ENCODE data around the gene MMP24.

MMP24 gene

DNA sequence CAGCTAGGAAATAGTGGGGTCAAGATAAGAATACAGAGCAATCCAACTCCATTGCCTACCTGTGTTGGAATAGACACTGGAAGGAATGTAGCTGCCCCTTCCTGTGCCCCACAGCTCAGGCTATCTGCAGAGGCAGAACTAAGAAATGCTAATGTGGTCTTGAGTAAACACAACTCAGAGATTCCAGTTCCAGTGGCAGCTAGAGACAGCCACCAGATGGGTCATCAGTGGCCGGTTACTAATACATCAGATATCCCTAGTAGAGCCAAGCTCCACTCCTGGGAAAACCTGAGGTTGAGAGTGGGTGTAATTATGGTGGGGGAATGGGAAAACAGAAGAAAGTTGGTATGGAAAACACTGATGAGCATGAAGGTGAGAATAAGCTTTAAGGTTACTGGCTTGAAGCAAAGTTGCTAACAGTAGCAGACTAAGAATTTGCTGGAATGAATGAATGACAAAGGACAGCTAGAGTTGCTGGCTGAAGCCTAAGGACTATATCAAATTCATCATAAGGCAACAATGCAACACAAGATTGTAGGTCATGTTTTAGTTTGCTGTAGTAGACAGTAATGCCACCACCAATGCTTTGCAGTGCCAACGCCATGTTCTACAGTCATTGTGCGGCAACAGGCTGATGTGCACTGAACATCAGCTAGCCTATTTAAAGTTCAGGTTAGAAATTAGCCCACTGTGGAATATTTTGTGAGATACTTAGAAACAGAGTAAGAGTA is 94.1 kb downstream of the MMP24 start:
- ATAC-seq (replicated peaks; ENCODE audit: extremely low read depth, poor library complexity, severe bottlenecking), result no peak
- no peaks in the 10 kb centered on the region for H3K36me3 Mint-ChIP-seq (ENCODE audit: insufficient read depth)
- no peak overlapping the region for H3K4me3 Mint-ChIP-seq
- DNase-seq (ENCODE audit: low spot score in 2 of 2), result no peak
- no peaks in the 10 kb centered on the region for H3K9me3 Mint-ChIP-seq
- peaks cover 13% of the 10 kb centered on the region for H3K4me1 Mint-ChIP-seq
- H3K27ac Mint-ChIP-seq (ENCODE audit: low read depth), result no peak overlapping the region
- H3K27me3 Mint-ChIP-seq, result no peaks in the 10 kb centered on the region

DNA sequence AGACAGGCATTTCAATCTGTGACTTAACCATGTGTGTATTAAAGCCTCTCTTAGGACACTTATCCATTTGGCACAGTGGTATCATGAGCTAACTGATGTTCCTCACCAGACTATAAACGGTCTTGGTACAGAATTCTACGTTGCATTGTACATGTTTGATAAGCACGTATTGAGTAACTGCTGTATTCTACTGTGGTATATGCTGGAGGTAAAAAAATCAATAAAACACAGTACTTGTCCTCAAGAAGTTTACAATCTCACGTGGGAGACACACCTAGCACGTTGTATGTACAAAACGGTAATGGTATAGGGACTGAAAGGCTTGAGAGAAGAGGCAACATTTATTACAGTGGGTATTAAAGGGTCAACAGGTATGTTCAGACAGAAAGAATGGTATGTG is 98.9 kb downstream of the MMP24 start:
- H3K9me3 Mint-ChIP-seq, result no peaks in the 10 kb centered on the region
- ATAC-seq (replicated peaks; ENCODE audit: extremely low read depth, poor library complexity, severe bottlenecking), result no peak
- H3K27me3 Mint-ChIP-seq, result no peaks in the 10 kb centered on the region
- H3K36me3 Mint-ChIP-seq (ENCODE audit: insufficient read depth), result peaks cover 2% of the 10 kb centered on the region
- H3K27ac Mint-ChIP-seq (ENCODE audit: low read depth), result no peak overlapping the region
- DNase-seq (ENCODE audit: low spot score in 2 of 2), result no peak
- peaks cover 8% of the 10 kb centered on the region for H3K4me1 Mint-ChIP-seq
- H3K4me3 Mint-ChIP-seq, result no peak overlapping the region

DNA sequence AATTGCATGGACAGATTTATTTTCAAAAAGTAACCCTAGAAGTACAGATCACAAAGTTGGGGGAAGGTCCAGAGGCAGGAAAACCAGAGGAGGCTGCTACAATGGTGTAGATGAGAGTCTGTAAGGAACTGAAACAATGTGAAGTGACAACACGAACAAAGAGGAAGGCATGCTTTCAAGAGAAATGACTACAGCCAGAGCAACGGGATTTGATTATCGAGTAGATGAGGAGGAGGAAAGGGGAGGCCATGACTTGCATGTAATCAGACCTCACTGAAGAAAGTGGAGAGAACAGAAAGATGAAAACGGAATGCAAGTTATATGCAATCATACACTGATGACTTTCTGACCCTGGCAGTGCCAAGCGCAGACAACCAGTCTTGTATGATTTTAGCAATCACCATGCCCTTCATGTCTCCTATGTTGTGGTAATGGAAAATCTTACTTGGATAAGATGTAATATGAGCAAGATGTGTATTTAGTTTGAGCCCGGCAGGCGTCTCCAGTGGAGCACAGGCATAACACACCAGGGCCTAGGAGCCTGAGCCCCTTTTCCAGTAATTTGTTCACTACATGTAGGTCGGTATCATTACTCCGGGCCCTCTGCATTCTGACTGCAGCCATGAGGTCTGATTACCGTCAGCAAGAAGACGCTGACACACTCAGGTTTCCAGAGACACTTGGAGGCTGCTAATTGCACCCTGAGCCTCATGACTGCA is 99.7 kb downstream of the MMP24 start:
- peaks cover 8% of the 10 kb centered on the region for H3K4me1 Mint-ChIP-seq
- H3K4me3 Mint-ChIP-seq, result no peak overlapping the region
- no peaks in the 10 kb centered on the region for H3K27me3 Mint-ChIP-seq
- H3K36me3 Mint-ChIP-seq (ENCODE audit: insufficient read depth), result peaks cover 2% of the 10 kb centered on the region
- H3K27ac Mint-ChIP-seq (ENCODE audit: low read depth), result no peak overlapping the region
- no peaks in the 10 kb centered on the region for H3K9me3 Mint-ChIP-seq
- DNase-seq (ENCODE audit: low spot score in 2 of 2) (no peak), ATAC-seq (replicated peaks; ENCODE audit: extremely low read depth, poor library complexity, severe bottlenecking) (no peak)

Data from central memory CD8-positive, alpha-beta T cell (primary cell).